Adipose tissue (tissue), 3 donors: ENCODE data around the gene CYP1A2. TPM values are rescaled to one million over a fixed set of nuclear protein-coding genes. Genes with fewer than 3 reads are reported as not detected.

ENCODE experiments used
- H3K27ac ChIP-seq: one replicate; pipeline ENCODE4 v1.5.1; 2013; ENCODE audit warnings: low read depth, low read length
- WGBS, 3 donors: extraction: QIAGEN DNeasy Blood & Tissue Kit; methylation state at CpG; one replicate each; pipeline ENCODE4 v1.1.7; 2013; 5-methylcytosine and 5-hydroxymethylcytosine counted together
- polyA plus RNA-seq, 3 donors: library from polyadenylated mRNA; stranded (reverse); fragments of 200-250 nt; gene quantifications; one replicate each; pipeline ENCODE4 v1.2.3, GENCODE V29; 2013
- donor health status: healthy with polysubstance abuse.
- donor health status: Bipolar disorder and iron deficiency.
- donor health status: healthy.

CYP1A2 gene
- polyA plus RNA-seq, 3 donors: 0.07 to 0.27 TPM; not detected in 1

GRCh38 chr15:74794970-74795349 lies 46.3 kb downstream of the CYP1A2 start:
- no peak overlapping the region for H3K27ac ChIP-seq
- WGBS, 3 donors: 92 to 93% (median 93%) methylated on average over 9 of the region's 9 CpGs

- H3K27ac ChIP-seq: no peak overlapping the region
- WGBS, 3 donors: 84 to 94% (median 86%) methylated on average over 14 of the region's 14 CpGs
Measured at GRCh38 chr15:74795966-74796625, 47.5 kb downstream of the CYP1A2 start.

GRCh38 chr15:74798388-74799254 lies 50.0 kb downstream of the CYP1A2 start:
- no peak overlapping the region for H3K27ac ChIP-seq

GRCh38 chr15:74799255-74799855 lies 50.7 kb downstream of the CYP1A2 start:
- no peak overlapping the region for H3K27ac ChIP-seq
- WGBS, 3 donors: 85 to 88% (median 87%) methylated on average over 16 of the region's 16 CpGs

More at GRCh38 chr15:74798388-74799254, 50.0 kb downstream of the CYP1A2 start:
- WGBS, 3 donors: 73 to 80% (median 77%) methylated on average over 25 of the region's 25 CpGs

GRCh38 chr15:74799856-74800558 lies 51.4 kb downstream of the CYP1A2 start:
- WGBS, 3 donors: 44 to 48% (median 46%) methylated on average over 18 of the region's 18 CpGs
- H3K27ac ChIP-seq: no peak overlapping the region

GRCh38 chr15:74800559-74801094 lies 52.0 kb downstream of the CYP1A2 start:
- H3K27ac ChIP-seq: no peak overlapping the region
- 80 to 89% (median 83%) methylated on average over 20 of the region's 20 CpGs for whole genome bisulfite sequencing, 3 donors

GRCh38 chr15:74801311-74801997 lies 52.8 kb downstream of the CYP1A2 start:
- no peak overlapping the region for H3K27ac ChIP-seq
- 85 to 89% (median 86%) methylated on average over 18 of the region's 18 CpGs for WGBS, 3 donors

GRCh38 chr15:74802290-74802689 lies 53.6 kb downstream of the CYP1A2 start:
- H3K27ac ChIP-seq: no peak overlapping the region
- WGBS, 3 donors: 89 to 96% (median 94%) methylated on average over 20 of the region's 20 CpGs

- H3K27ac ChIP-seq: no peak overlapping the region
- 90 to 93% (median 91%) methylated on average over 30 to 31 of the region's 31 CpGs for WGBS, 3 donors
Measured at GRCh38 chr15:74802862-74803447, 54.3 kb downstream of the CYP1A2 start.

GRCh38 chr15:74804935-74805334 lies 56.3 kb downstream of the CYP1A2 start:
- H3K27ac ChIP-seq: no peak overlapping the region
- WGBS, 3 donors: 58 to 72% (median 65%) methylated on average over 6 of the region's 6 CpGs

Other genes with a start within 250 kb of the CYP1A2 start
- 1 to 10 TPM; 2.1 to 3.0 (median 2.6) TPM for gene ARID3B, start 207.6 kb upstream of the CYP1A2 start, polyA plus RNA-seq
- gene CLK3, start 133.0 kb upstream of the CYP1A2 start, polyA plus RNA-seq: 10 to 100 TPM; 30.2 to 50.6 (median 50.1) TPM
- 10 to 100 TPM in 2 of 3 donors, 1 to 10 TPM in 1; 8.4 to 16.2 (median 13.4) TPM for gene EDC3, start 52.8 kb upstream of the CYP1A2 start, polyA plus RNA-seq
- gene CYP1A1, start 23.3 kb upstream of the CYP1A2 start, polyA plus RNA-seq: 10 to 100 TPM in 1 of 3 donors, 1 to 10 TPM in 1, under 1 TPM in 1; 0.21 to 12.7 (median 1.2) TPM
- 10 to 100 TPM; 13.2 to 33.6 (median 31.7) TPM for gene CSK, start 33.2 kb downstream of the CYP1A2 start, polyA plus RNA-seq
- gene LMAN1L, start 64.0 kb downstream of the CYP1A2 start, polyA plus RNA-seq: under 1 TPM in 1 of 3 donors, not detected in 2; 0.01 TPM
- not detected for gene CPLX3, start 77.8 kb downstream of the CYP1A2 start, polyA plus RNA-seq
- gene ULK3, start 94.3 kb downstream of the CYP1A2 start, polyA plus RNA-seq: 10 to 100 TPM; 18.1 to 24.7 (median 22.6) TPM
- gene SCAMP2, start 124.5 kb downstream of the CYP1A2 start, polyA plus RNA-seq: 10 to 100 TPM; 26.3 to 48.1 (median 34.8) TPM
- gene MPI, start 141.2 kb downstream of the CYP1A2 start, polyA plus RNA-seq: 10 to 100 TPM; 16.9 to 24.3 (median 24.1) TPM
- gene FAM219B, start 158.0 kb downstream of the CYP1A2 start, polyA plus RNA-seq: 10 to 100 TPM; 20.3 to 65.4 (median 43.0) TPM
- gene COX5A, start 189.2 kb downstream of the CYP1A2 start, polyA plus RNA-seq: 100 to 1,000 TPM; 192 to 378 (median 239) TPM
- gene RPP25, start 207.9 kb downstream of the CYP1A2 start, polyA plus RNA-seq: 1 to 10 TPM; 3.4 to 6.3 (median 5.0) TPM
- gene SCAMP5, start 246.7 kb downstream of the CYP1A2 start, polyA plus RNA-seq: 10 to 100 TPM in 1 of 3 donors, 1 to 10 TPM in 2; 1.5 to 49.1 (median 2.8) TPM